Ectodermal cell (in vitro differentiated cells): ENCODE measurements around the gene ICE1.
"Not testable (repeated sequence)": the region's sequence is repeated elsewhere in the genome, so short reads cannot be mapped to it uniquely, and the experiment has no call there.

ENCODE experiments used
- H3K27ac ChIP-seq: 2 replicates; pipeline ENCODE4 v1.7.0; 2013; ENCODE audit warnings: mild to moderate bottlenecking, low read depth, low read length; ENCODE audit not compliant: insufficient read depth, poor library complexity, severe bottlenecking
- H3K27me3 ChIP-seq: 2 replicates; pipeline ENCODE4 v1.7.0; 2013; ENCODE audit warnings: mild to moderate bottlenecking, low read length; ENCODE audit not compliant: insufficient read depth, control insufficient read depth, poor library complexity, severe bottlenecking
- H3K36me3 ChIP-seq: one replicate; pipeline ENCODE4 v1.7.0; 2013; ENCODE audit warnings: low read length; ENCODE audit not compliant: control insufficient read depth, insufficient read depth
- H3K4me1 ChIP-seq: one replicate; pipeline ENCODE4 v1.7.0; 2013; ENCODE audit warnings: low read length; ENCODE audit not compliant: control insufficient read depth, insufficient read depth
- H3K4me3 ChIP-seq: 2 replicates; pipeline ENCODE4 v1.7.0; 2013; ENCODE audit warnings: low read depth, low read length, control low read depth; ENCODE audit not compliant: insufficient read depth
- H3K9me3 ChIP-seq: 2 replicates; pipeline ENCODE4 v1.7.0; 2013; ENCODE audit warnings: mild to moderate bottlenecking, low read length, moderate library complexity; ENCODE audit not compliant: control insufficient read depth
- WGBS, 2 experiments: methylation state at CpG; one replicate each; pipeline ENCODE4 v1.1.7; 2013; ENCODE audit warnings: missing lambda C conversion rate in 2 of 2; 5-methylcytosine and 5-hydroxymethylcytosine counted together

Gene ICE1

DNA sequence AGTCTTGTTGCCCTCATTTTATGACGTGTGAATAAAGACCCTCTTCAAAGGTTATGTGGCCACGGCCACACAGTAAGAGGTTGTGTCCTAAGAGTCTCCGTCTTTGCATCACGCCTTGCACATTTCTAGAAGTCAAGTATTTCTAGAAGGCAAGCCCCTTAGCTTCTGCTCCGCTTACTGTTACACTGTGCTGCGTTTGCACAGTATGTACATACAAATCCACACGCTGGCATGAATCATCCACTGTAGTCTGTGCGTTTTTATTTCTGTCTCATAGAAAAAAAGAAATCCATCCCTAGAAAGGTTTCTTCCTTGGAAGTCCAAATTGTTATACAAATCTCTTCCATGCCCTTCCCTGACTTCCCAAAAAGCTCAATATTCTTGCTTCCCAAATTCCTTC lies 21.4 kb upstream of the ICE1 start:
- WGBS, 2 experiments, result 93 to 97% methylated on average over 8 of the region's 8 CpGs
- H3K4me1 ChIP-seq, result no peaks in the 10 kb centered on the region
- H3K36me3 ChIP-seq, result no peaks in the 10 kb centered on the region
- no peak overlapping the region for H3K4me3 ChIP-seq
- no peaks in the 10 kb centered on the region for H3K27me3 ChIP-seq
- H3K9me3 ChIP-seq, result no peaks in the 10 kb centered on the region
- H3K27ac ChIP-seq, result no peak overlapping the region

DNA sequence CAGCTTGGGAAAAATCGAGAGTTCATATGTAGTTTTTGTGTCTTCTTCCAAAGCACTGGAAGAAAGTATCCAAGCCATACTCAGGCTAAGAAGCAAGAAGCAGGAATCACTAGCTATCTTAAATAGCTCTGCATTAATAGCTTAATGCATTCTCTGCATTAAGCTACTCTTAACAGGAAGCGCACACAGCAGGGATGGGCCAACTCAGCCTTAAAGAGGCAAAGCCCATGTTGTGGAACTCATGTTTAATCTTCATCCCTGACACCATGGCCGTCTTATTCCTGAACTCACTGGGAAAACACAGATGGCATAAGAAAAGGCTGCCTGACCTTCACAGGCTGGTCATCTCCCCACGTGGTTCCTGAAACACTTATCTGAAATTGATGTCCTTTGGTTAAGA lies 18.7 kb upstream of the ICE1 start:
- Histone ChIP-seq H3K9me3 (no peaks in the 10 kb centered on the region), H3K27me3 (no peaks in the 10 kb centered on the region), H3K36me3 (no peaks in the 10 kb centered on the region), H3K4me1 (no peaks in the 10 kb centered on the region), H3K27ac (no peak overlapping the region), H3K4me3 (no peak overlapping the region)
- WGBS, 2 experiments, result 79 to 83% methylated on average over 4 of the region's 4 CpGs

DNA sequence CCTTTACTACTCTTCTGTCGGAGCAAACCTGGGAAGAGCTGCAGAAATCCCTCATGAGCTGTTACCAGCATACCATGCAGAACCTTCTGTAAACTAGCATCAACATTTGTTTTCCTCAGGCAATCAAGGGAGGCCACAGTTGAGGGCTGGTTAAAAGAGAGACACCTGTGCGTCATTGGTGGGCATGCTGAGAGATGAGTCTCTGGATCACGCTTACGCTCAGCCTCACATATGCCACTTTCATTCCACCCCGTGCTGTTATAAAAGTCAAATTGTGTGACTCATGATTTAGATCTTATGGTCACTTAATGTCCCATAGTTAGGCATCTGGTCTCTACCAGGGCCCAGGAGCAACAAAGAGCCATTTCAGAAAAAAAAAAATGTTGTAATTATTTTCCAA lies 18.1 kb upstream of the ICE1 start:
- 97 to 98% methylated on average over 4 to 5 of the region's 5 CpGs for WGBS, 2 experiments
- H3K4me3 ChIP-seq, result no peak overlapping the region
- no peaks in the 10 kb centered on the region for H3K4me1 ChIP-seq
- no peaks in the 10 kb centered on the region for H3K9me3 ChIP-seq
- no peak overlapping the region for H3K27ac ChIP-seq
- H3K27me3 ChIP-seq, result no peaks in the 10 kb centered on the region
- H3K36me3 ChIP-seq, result no peaks in the 10 kb centered on the region

DNA sequence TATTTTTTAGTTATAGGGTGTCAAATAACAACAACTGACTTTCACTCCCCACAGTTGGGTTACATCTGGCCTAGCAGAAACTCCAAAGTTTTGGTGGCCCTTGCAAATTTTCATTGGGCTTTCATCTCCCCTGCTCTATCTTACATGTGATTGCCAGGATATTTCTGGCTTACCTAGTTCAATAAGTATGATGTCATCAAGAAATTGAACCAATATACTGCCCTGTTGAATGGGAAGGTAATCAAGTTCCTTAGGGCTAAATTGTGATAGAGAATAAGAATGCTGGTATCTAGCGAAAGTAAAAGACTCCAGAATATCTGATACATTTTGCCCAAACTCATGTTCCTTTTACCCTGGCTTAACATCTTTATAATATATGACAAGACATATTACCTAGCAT lies 17.0 kb upstream of the ICE1 start:
- Histone ChIP-seq H3K27ac (no peak overlapping the region), H3K36me3 (no peaks in the 10 kb centered on the region), H3K4me3 (no peak overlapping the region), H3K27me3 (no peaks in the 10 kb centered on the region), H3K4me1 (no peaks in the 10 kb centered on the region), H3K9me3 (no peaks in the 10 kb centered on the region)
- 100% methylated on average over 1 of the region's 1 CpG; no CpG with 5 or more reads in 1 of the 2 experiments for WGBS, 2 experiments

DNA sequence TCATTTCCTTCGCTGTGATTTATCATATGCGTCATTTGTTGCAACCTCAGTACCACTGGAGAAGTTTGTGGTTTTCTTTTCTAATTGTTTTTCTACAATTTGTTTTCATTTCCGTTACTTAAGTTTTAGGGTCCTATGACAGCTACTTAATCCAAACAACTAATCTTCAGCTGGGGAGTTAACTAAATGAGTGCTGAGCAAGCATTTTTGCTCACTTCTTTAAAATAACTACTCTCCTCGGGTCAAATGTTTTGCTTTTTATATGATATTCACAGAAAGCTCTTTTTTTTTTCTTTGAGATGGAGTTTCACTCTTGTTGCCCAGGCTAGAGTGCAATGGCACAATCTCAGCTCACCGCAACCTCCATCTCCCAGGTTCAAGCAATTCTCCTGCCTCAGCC lies 14.6 kb upstream of the ICE1 start:
- H3K9me3 ChIP-seq, result no peaks in the 10 kb centered on the region
- H3K27me3 ChIP-seq, result no peaks in the 10 kb centered on the region
- H3K27ac ChIP-seq, result no peak overlapping the region
- no peak overlapping the region for H3K4me3 ChIP-seq
- no peaks in the 10 kb centered on the region for H3K36me3 ChIP-seq
- 91 to 100% methylated on average over 3 to 5 of the region's 5 CpGs for WGBS, 2 experiments
- H3K4me1 ChIP-seq, result no peaks in the 10 kb centered on the region

DNA sequence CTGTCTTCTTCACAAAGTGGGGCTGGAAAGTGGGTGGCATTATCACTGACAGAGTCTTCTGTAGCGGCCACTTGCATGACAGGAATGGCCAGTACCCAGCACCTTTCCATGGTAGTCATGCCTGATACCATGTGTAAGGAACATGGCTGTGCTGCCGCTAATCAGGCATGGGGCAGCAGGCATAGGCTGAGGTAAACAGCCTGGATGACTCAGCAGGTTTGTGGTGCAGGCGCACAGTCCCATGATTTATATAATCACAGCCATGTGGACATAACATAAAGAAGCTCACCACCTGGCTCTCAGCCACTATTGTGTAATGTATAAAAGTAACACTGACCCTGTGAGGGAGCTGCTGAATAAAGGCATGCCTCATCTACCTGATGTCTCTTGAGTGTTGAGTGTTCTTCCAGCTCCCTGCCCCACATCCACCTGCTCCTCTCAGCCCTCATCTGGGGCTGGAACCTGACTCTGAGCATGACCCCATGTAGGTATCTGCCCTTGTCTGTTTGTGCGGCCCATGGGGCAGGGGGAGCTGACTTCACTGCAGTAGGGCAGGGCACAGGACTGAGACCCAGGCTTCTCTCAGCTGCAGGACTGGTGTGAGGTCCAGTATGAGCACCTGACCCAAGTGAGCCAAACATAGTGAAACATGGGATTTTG lies 13.2 kb upstream of the ICE1 start:
- H3K4me1 ChIP-seq, result no peaks in the 10 kb centered on the region
- H3K4me3 ChIP-seq, result no peak overlapping the region
- H3K27ac ChIP-seq, result no peak overlapping the region
- H3K27me3 ChIP-seq, result no peaks in the 10 kb centered on the region
- no peaks in the 10 kb centered on the region for H3K9me3 ChIP-seq
- WGBS, 2 experiments, result 95 to 98% methylated on average over 4 of the region's 4 CpGs
- H3K36me3 ChIP-seq, result no peaks in the 10 kb centered on the region

DNA sequence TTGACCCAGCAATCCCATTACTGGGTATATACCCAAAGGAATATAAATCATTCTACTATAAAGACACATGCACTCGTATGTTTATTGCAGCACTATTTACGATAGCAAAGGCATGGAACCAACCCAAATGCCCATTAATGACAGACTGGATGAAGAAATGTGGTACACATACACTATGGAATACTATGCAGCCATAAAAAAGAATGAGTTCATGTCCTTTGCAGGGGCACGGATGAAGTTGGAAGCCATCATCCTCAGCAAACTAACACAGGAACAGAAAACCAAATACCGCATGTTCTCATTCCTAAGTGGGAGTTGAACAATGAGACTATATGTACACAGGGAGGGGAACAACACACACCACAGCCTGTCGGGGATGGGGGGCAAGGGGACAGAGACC lies 8.6 kb upstream of the ICE1 start:
- H3K4me1 ChIP-seq, H3K9me3 ChIP-seq, H3K36me3 ChIP-seq, H3K27ac ChIP-seq, H3K27me3 ChIP-seq, H3K4me3 ChIP-seq: not testable (repeated sequence)
- 61 to 63% methylated on average over 5 of the region's 5 CpGs for WGBS, 2 experiments

DNA sequence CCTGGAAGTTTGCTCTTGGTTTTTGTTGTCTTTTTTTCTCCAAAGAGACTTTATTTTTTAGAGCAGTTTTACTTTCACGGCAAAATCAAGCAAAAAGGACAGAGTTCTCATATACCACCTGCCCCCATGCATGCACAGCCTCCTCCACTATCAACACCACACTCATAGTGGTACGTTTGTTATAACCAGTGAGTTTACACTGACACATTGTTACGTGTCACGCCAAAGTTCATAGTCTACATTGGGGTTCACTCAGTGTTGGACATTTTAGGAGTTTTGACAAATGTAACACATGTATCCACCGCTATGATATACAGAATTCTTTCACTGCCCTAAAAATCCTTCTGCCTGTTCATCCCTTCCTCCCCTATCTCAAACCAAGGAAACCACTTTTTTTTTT lies 7.5 kb upstream of the ICE1 start:
- H3K27me3 ChIP-seq, result no peaks in the 10 kb centered on the region
- no peak overlapping the region for H3K4me3 ChIP-seq
- H3K4me1 ChIP-seq, result no peaks in the 10 kb centered on the region
- H3K9me3 ChIP-seq, result no peaks in the 10 kb centered on the region
- no peaks in the 10 kb centered on the region for H3K36me3 ChIP-seq
- WGBS, 2 experiments, result 93 to 96% methylated on average over 5 of the region's 5 CpGs
- no peak overlapping the region for H3K27ac ChIP-seq

DNA sequence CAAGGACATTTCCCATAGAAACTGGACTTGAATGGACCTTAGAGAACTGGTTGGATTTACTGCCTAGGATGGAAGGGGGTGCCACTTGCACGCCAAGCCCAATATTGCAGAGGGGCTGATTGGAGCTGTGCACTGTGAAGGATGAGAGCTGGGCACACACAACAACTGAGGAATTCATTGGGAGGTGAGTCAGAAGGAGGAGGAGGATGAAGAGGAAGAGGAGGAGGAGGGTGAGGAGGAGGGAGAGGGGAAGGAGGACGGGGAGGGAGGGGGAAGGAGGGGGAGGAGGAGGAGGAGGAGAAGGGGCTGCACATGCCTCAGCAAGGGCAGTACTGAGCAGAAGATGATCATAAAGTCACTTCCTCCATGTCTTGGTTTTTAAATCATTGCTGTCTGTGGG lies 5.7 kb upstream of the ICE1 start:
- H3K4me1 ChIP-seq, result peaks cover 8% of the 10 kb centered on the region
- H3K4me3 ChIP-seq, result no peak overlapping the region
- no peak overlapping the region for H3K27ac ChIP-seq
- WGBS, 2 experiments, result 73 to 86% methylated on average over 2 of the region's 2 CpGs
- no peaks in the 10 kb centered on the region for H3K9me3 ChIP-seq
- H3K27me3 ChIP-seq, result no peaks in the 10 kb centered on the region
- no peaks in the 10 kb centered on the region for H3K36me3 ChIP-seq

DNA sequence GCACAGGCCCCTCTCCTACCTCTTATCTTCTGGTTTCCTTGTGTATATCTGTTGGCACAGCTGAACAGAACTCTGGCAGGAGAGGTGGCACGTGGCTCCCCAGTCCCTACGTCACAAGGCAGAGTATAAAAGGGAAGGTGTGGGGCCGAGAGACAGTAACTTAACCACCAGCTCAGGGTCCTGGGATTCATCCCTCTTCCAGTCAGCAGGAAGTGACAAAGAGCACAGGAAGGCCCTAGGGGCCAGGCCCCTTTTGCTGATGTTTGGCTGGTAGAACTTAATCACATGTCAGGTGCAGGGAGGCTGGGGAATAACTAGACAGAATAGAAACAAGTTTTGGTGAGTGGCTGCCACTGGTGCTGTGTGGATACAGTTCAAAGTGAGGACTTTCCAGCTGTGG lies 4.5 kb upstream of the ICE1 start:
- no peaks in the 10 kb centered on the region for H3K9me3 ChIP-seq
- H3K36me3 ChIP-seq, result no peaks in the 10 kb centered on the region
- WGBS, 2 experiments, result 80 to 92% methylated on average over 3 of the region's 3 CpGs
- no peaks in the 10 kb centered on the region for H3K27me3 ChIP-seq
- H3K27ac ChIP-seq, result no peak overlapping the region
- H3K4me3 ChIP-seq, result no peak overlapping the region
- H3K4me1 ChIP-seq, result peaks cover 8% of the 10 kb centered on the region

DNA sequence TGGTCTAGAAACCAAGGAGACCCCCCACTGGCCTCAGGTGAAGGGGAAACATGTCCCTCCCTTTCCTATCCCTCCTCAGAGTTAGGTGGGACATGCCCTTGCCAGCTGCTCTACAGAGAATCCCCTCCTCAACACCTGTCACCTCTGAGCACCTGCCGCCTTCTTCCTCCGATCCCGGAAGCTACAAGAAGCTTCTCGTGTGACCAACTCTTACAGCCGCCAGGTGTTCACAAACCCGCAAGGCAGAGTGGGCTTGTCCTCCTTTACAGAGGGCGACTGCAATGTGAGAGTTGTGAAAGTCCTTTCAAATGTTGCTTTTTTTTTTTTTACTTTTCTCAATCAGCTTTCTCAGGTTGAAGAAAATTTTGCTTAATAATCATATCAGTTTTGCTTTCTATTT lies 3.7 kb upstream of the ICE1 start:
- Histone ChIP-seq H3K27ac (no peak overlapping the region), H3K27me3 (no peaks in the 10 kb centered on the region), H3K4me1 (peaks cover 11% of the 10 kb centered on the region), H3K9me3 (no peaks in the 10 kb centered on the region), H3K36me3 (no peaks in the 10 kb centered on the region), H3K4me3 (no peak overlapping the region)
- 95 to 96% methylated on average over 7 of the region's 7 CpGs for WGBS, 2 experiments
